HFF-Myc (cell line): ENCODE measurements around the gene TANK.
A peak's percentile ranks its signal among the peaks of the same experiment; 100 is the strongest.
"Not testable (repeated sequence)": the region's sequence is repeated elsewhere in the genome, so short reads cannot be mapped to it uniquely, and the experiment has no call there.

ENCODE experiments used
- DNase-seq: peaks from one replicate; pipeline ENCODE4 v3.0.0-alpha.2; 2011; ENCODE audit warnings: low read depth; ENCODE audit errors: extremely low read depth
- H3K4me3 ChIP-seq: replicated peaks from 2 replicates; pipeline ENCODE4 v1.5.1; 2011; ENCODE audit warnings: low read depth, mild to moderate bottlenecking, control low read depth, low read length
- TF ChIP-seq, protein P1 (sequence below): IDR thresholded peaks from 2 replicates; pipeline ENCODE4 v1.5.1; 2012; ENCODE audit warnings: mild to moderate bottlenecking, low read depth, low read length, control low read depth; ENCODE audit errors: missing control alignments

Gene TANK

DNA sequence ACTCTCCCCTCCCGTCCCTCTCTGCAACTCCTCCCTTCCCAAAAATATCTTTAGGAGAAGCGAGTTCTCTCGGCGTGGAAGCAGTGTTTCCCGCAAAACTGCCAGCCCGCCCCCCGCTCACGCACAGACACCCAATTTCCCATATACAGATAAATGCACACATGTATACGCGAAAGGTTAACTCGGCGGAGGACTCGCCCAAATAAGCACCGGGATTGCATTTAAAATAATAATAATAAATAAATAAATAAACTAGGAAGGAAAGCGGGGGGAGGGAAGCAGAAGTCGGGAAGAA lies 78.0 kb downstream of the TANK start:
- peak overlapping the region; percentile 46 for H3K4me3 ChIP-seq
- TF ChIP-seq, protein P1, sequence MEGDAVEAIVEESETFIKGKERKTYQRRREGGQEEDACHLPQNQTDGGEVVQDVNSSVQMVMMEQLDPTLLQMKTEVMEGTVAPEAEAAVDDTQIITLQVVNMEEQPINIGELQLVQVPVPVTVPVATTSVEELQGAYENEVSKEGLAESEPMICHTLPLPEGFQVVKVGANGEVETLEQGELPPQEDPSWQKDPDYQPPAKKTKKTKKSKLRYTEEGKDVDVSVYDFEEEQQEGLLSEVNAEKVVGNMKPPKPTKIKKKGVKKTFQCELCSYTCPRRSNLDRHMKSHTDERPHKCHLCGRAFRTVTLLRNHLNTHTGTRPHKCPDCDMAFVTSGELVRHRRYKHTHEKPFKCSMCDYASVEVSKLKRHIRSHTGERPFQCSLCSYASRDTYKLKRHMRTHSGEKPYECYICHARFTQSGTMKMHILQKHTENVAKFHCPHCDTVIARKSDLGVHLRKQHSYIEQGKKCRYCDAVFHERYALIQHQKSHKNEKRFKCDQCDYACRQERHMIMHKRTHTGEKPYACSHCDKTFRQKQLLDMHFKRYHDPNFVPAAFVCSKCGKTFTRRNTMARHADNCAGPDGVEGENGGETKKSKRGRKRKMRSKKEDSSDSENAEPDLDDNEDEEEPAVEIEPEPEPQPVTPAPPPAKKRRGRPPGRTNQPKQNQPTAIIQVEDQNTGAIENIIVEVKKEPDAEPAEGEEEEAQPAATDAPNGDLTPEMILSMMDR = no peak
- no peak for DNase-seq

DNA sequence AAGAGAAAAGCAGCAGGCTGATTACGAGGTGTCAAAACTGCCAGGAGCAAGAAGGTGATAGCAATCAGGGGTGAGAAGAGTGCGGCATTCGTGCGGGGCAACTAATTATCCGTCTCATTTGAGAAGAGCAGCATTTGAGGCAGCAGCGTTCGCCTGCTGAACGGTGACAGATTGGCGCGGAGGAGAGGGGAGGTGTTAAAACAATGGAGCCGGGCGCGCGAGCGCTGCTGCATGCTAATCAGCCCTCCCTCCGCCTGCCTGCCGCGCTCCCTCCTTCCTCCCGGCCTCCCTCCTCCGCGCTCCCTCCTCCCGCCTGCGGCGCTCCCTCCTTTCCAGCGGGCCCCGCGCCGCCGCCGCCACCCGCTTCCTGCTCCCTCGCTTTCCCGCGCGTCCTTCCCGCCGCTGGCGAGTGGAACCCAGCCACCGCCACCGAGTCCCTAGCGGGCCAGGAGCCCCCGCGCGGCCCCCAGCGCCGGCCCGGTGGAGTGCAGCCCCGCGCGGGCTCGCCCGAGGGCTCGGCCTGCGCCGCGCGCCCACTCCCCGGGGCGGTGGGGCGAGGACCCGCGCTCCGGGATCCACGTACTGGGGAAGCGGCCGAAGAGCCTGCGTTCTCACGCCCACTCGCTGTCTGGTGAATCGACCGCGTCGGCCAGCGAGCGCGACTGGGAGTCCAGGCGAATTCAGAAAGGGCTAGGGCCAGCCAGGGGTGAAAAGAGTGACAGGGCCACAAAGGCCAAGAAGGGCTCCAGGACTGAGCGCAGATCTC lies 78.5 kb downstream of the TANK start:
- TF ChIP-seq, protein P1 = no peak
- peak overlapping the region; percentile 46 for H3K4me3 ChIP-seq
- DNase-seq = no peak

DNA sequence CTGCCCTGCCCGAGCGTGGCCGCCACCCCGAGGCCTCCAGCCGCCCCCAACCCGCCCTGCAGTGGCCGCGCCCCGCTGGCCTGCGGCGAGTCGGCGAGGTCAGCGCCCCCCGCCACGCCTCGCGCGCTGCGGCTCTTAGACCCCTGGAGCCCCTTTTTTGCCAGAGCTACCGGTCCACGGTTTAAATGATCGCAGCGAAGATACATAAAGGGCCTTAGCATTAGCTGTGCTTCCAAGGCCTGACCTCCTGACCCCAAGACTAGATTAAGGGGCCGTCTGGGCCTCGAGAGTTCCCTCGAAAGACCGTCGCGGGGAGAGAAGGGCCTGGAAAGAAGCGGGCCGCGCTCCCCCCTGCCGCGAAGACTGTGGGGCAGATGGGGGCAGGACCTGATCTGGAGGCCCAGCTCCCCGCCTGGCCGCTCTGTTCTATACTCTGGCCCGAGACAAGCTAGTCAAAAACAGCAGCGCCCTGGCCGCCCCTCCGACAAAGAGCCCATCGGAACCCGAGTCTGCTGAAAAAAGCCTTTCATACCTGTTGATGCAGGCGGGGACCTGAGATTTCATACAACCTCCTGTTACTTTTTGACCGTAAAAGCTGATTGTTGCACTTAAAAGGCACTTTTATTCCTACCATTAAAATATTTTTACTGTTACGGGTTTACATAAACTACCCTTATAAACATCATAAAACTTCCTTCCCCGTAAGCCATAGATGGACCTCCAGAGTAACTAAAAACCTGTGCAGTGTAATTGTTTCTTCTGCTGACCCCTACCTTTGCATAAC lies 79.3 kb downstream of the TANK start:
- H3K4me3 ChIP-seq = no peak overlapping the region
- DNase-seq = no peak
- TF ChIP-seq, protein P1 = no peak

DNA sequence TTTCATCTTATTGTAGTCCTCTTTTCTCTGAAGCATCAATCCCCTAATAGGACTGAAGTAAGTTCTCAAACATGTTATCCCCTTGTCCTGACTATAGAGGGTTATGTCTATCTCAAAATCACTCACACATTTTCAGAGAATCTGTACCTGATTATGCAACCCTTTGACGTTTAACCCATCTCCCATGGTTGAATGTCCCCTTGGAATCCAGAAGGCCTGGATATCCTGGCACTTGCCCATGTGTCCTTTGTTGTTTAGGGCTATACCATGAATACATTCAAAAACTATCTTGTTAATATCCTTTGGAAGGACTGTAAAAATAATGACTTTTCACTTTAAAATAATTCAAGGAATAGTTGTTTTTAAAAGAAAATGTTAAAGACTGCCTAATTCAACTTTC lies 81.7 kb downstream of the TANK start:
- TF ChIP-seq, protein P1 = no peak
- no peak overlapping the region for H3K4me3 ChIP-seq
- no peak for DNase-seq

DNA sequence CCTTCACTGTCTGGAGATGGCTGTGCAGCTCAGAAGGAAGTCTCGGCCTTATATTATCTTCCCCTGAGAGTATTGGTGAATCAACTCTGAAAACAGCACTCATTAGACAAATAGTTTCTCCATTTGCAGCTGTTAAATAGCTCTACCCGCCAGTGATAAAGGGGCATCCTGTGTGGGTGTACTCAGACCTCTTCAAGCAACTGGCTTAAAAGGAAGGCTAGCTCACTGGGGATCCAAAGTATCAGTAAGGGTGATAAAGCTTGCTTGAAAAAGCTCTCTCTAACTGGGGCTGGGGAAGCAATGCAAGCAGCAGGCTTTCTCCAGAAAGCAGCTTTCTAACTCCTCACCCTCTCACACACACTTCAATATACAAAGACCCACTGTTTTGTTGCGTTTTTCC lies 83.1 kb downstream of the TANK start:
- H3K4me3 ChIP-seq = no peak overlapping the region
- DNase-seq = no peak
- TF ChIP-seq, protein P1 = no peak

DNA sequence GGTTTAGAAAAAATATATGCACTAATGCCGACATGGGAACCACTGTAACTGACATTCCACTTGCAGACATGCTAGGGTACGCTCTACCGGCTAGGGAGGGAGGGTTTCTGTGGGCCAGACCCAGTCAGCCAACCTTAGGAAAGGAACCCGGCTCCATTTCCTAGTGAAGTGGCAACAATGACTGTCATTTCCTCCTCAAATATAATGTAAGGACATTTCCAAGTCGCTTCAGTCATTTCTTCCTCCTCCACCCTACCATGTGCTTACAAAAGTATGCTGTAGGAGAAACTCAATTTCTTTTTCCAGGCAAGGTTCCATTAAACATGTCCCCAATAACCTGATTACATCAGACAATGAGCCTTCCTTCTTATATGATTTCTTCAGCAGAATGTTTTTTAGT lies 83.7 kb downstream of the TANK start:
- TF ChIP-seq, protein P1 = no peak
- DNase-seq = no peak
- no peak overlapping the region for H3K4me3 ChIP-seq

DNA sequence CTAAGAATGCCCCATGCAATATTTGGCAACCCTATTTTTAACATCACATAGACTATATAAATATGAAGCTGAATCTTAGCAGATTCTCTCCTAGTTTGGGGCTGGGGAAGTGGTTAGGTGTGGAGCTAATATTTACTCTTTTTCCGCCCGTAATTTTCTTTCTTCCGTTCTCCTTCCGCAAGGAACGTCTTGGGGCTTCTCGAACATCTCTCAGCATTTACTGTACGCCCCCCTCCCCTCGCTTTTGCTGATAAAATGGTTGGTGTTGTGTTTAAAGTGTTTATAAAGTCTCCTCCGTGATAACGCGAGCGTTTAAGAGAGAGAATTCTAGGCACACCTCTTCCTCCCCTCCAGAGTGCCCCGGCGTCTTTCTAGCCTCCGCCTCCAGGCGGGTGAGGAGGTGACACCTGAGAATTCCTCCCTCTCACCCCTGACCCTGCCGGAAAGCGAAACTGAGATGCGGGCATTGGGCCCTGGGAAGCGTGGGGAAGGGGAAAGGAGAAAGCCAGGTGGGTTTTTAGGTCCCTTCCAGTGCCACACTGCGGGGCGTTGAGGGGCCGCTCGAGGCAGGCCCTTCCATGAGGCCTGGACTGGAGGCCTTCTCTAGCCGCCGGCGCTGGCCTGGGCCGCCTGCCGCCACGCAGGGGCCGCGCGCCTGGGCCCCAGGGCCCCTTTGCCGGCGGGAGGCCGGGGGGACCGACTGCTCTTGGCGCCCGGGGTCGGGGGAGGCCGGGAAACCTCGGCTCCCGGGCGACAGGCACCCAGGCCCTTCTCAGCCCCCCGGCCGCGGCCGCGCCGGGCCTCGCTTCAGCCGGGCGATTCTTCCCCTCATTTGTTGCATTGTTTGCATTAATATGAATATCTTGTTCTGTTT lies 84.4 kb downstream of the TANK start:
- DNase-seq, H3K4me3 ChIP-seq: not testable (repeated sequence)
